HL-60 (cell line): Measurements from ENCODE around the gene ADAMTS16.

Experiments
- CTCF ChIP-seq: IDR thresholded peaks from one replicate; pipeline ENCODE4 v1.5.1; 2011; ENCODE audit warnings: low read length, control low read depth, inconsistent platforms; ENCODE audit not compliant: insufficient read depth
- POLR2AphosphoS5 ChIP-seq: IDR thresholded peaks from 2 replicates; pipeline ENCODE4 v1.6.1; 2012; ENCODE audit warnings: low read depth
- REST ChIP-seq: IDR thresholded peaks from 2 replicates; pipeline ENCODE4 v1.6.1; 2012; ENCODE audit warnings: low read depth; ENCODE audit not compliant: insufficient replicate concordance
- SPI1 ChIP-seq: IDR thresholded peaks from 2 replicates; pipeline ENCODE4 v1.6.1; 2012; ENCODE audit warnings: low read depth, mild to moderate bottlenecking, borderline replicate concordance

GRCh38 chr5:5141339-5141599 lies 1.1 kb downstream of the ADAMTS16 start:
- TF ChIP-seq CTCF: no peak
- no peak for TF ChIP-seq SPI1
- TF ChIP-seq POLR2AphosphoS5: no peak
- no peak for TF ChIP-seq REST
